ENCODE results near the gene CAND2.

GRCh38 chr3:12750658-12751071 is 45.8 kb upstream of the CAND2 start:
- TF ChIP-seq CTCF (IDR thresholded peaks at IDR 0.05) (no peak), POLR2A (IDR thresholded peaks at IDR 0.05) (no peak), EP300 (IDR thresholded peaks at IDR 0.05) (no peak)
